ENCODE measurements around the gene KRT12.

DNA sequence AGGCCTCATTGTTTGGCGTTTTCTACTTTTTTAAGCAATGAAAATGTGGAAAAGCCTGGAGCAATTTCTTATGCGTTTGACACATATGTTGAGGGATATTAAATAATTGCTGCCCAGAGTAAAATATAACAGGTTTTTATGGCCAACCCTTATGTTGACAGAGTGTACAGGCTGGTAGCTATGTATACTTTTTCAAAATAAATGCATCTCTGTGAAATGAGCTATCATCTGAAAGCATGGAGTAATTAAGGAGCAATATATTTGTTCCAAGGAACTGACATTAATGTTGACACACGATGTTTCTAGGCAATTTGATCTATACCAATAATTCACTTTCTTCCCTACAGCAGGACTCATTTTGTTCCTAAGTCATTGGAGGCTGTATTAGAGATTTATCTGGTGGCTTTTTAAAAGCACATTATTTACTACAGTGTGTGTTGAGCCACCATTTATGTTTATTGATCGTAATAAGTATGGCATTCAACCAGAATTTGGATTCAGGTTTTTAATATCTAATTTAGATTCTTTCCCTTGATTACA is 30.0 kb upstream of the KRT12 start:
- TF ChIP-seq, protein P1, sequence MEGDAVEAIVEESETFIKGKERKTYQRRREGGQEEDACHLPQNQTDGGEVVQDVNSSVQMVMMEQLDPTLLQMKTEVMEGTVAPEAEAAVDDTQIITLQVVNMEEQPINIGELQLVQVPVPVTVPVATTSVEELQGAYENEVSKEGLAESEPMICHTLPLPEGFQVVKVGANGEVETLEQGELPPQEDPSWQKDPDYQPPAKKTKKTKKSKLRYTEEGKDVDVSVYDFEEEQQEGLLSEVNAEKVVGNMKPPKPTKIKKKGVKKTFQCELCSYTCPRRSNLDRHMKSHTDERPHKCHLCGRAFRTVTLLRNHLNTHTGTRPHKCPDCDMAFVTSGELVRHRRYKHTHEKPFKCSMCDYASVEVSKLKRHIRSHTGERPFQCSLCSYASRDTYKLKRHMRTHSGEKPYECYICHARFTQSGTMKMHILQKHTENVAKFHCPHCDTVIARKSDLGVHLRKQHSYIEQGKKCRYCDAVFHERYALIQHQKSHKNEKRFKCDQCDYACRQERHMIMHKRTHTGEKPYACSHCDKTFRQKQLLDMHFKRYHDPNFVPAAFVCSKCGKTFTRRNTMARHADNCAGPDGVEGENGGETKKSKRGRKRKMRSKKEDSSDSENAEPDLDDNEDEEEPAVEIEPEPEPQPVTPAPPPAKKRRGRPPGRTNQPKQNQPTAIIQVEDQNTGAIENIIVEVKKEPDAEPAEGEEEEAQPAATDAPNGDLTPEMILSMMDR (conservative IDR thresholded peaks at IDR 0.05; ENCODE audit: low read depth, low read length) = no peak
- TF ChIP-seq RFX5 (IDR thresholded peaks at IDR 0.05; ENCODE audit: low read depth, low read length) = no peak
- no peak for TF ChIP-seq POLR2A (IDR thresholded peaks at IDR 0.05; ENCODE audit: low read depth, low read length)
- TF ChIP-seq BHLHE40 (IDR thresholded peaks at IDR 0.05; ENCODE audit: low read depth, low read length) = no peak
- no peak for TF ChIP-seq SMC3 (IDR thresholded peaks at IDR 0.05; ENCODE audit: low read depth, low read length)
- TF ChIP-seq, protein P2, sequence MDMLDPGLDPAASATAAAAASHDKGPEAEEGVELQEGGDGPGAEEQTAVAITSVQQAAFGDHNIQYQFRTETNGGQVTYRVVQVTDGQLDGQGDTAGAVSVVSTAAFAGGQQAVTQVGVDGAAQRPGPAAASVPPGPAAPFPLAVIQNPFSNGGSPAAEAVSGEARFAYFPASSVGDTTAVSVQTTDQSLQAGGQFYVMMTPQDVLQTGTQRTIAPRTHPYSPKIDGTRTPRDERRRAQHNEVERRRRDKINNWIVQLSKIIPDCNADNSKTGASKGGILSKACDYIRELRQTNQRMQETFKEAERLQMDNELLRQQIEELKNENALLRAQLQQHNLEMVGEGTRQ (IDR thresholded peaks at IDR 0.05; ENCODE audit: low read depth, low read length) = no peak
- TF ChIP-seq, protein P3, sequence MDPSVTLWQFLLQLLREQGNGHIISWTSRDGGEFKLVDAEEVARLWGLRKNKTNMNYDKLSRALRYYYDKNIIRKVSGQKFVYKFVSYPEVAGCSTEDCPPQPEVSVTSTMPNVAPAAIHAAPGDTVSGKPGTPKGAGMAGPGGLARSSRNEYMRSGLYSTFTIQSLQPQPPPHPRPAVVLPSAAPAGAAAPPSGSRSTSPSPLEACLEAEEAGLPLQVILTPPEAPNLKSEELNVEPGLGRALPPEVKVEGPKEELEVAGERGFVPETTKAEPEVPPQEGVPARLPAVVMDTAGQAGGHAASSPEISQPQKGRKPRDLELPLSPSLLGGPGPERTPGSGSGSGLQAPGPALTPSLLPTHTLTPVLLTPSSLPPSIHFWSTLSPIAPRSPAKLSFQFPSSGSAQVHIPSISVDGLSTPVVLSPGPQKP (IDR thresholded peaks at IDR 0.05; ENCODE audit: borderline replicate concordance, low read depth, low read length) = no peak
- no peak for TF ChIP-seq FOS (IDR thresholded peaks at IDR 0.05; ENCODE audit: low read depth, low read length)

All from IMR-90 (cell line).